Vein endothelial cell (primary cell): ENCODE data around the gene MYH1. TPM values are rescaled to one million over a fixed set of nuclear protein-coding genes. Genes with fewer than 3 reads are reported as not detected.

ENCODE experiments used
- total RNA-seq: library from RNA; depleted of rRNA; stranded (reverse); fragments of >200 nt; gene quantifications from 2 replicates; pipeline ENCODE4 v1.2.3, GENCODE V29; 2012

MYH1 gene
- total RNA-seq, result not detected in 2 replicates

GRCh38 chr17:10518271-10519037 is at the start of gene MYH1:
TSS of gene MYH1 (minus strand) at chr17:10518542. CDS start at chr17:10516642, 1,900 bp downstream.

DNA sequence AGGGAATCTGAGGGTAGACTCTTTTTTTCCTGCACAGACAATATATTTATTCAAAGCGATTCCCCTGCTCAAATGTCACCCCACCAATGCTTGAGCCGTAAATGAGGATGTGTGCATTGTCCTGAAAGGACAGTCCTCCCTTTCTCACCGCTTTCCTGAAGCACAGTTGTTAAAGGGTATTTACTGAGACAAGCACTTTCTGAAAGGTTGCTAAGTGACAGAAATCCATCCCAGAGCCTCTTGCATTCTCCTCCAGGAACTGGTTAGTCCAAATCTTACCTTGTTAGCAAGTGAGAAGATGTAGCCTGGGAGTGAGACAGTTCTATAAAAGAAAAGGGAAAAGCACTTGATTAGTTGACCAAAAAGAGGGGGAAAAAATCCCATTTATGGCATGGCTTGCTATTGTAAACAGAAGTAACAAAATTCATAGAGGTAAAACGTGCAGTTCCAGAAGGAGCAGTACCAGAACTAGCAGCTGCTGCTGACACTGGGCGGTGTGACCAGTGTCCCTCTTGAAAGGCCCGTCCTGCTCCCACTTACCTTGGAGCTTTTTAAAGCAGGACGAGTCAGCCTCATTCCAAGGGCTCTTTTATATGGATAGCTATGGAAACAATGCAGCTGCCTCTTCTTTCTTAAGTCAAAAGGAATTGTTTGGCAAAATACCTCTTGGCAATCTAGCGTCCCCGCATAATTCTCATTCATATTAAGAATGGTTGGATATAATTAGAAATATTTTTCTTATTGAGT is 30.9 kb upstream of the MYH1 start, which contains the start of gene MYH2:
Gene MYH2, minus strand, starts transcription at position 563 of the 747 bp plus-strand sequence. CDS start 1,738 bp downstream, outside the sequence.

DNA sequence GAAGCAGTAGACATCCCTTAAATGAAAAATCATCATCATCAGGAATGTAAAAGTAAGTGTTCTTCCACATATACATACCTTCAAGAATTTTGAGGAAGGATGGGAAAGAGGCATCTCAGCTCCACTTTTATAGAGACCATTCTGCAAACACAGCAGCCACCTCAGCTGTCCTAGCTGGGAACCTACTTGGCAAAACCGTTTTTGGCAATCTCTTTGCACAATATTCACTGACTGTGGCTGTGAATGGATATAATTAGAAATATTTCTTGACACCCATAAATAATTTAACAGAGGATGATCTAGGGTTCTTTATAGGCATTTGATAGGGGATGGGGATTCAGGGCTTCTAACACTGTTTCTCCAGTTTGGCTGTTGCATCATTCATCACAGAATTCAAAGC is 48.9 kb downstream of the MYH1 start, which contains the start of gene MYH4:
Gene MYH4, minus strand, starts transcription at position 101 of the 400 bp plus-strand sequence. CDS start 2,814 bp downstream, outside the sequence.

Other genes starting within 250 kb of the MYH1 start
- not detected in 2 replicates for gene MYH13, start 145.5 kb downstream of the MYH1 start, total RNA-seq
- not detected in 2 replicates for gene MYH8, start 96.6 kb downstream of the MYH1 start, total RNA-seq
- gene MYH4, start 49.0 kb downstream of the MYH1 start, total RNA-seq, result not detected in 2 replicates
- gene MYH2, start 31.1 kb upstream of the MYH1 start, total RNA-seq, result not detected in 2 replicates
- gene MYH3, start 138.8 kb upstream of the MYH1 start, total RNA-seq, result 0.10 and 0.65 TPM in 2 replicates
- gene SCO1, start 179.0 kb upstream of the MYH1 start, total RNA-seq, result 19.4 and 20.9 TPM in 2 replicates
- 9.1 and 12.7 TPM in 2 replicates for gene ADPRM, start 179.1 kb upstream of the MYH1 start, total RNA-seq
- gene TMEM220, start 211.5 kb upstream of the MYH1 start, total RNA-seq, result 1.2 and 4.2 TPM in 2 replicates